SU-DHL-6 (cell line): Measurements from ENCODE around the gene OR5A2.

Experiments used
- CTCF ChIP-seq: fragments of 200-600 bp; sonication (generic); IDR thresholded peaks from one replicate; pipeline ENCODE4 v1.5.1; 2017; ENCODE audit warnings: antibody characterized with exemption, mild to moderate bottlenecking, low read length, moderate library complexity; ENCODE audit not compliant: insufficient read depth, poor library complexity, severe bottlenecking
- EZH2phosphoT487 ChIP-seq: fragments of 200-600 bp; sonication (generic), shearing (Covaris generic); conservative IDR thresholded peaks from 2 replicates; pipeline ENCODE4 v1.6.1; 2018; ENCODE audit warnings: mild to moderate bottlenecking, antibody characterized with exemption, low read length, moderate library complexity, mixed read lengths

- no peak for TF ChIP-seq EZH2phosphoT487
- TF ChIP-seq CTCF = no peak
These were observed 8.1 kb downstream of the OR5A2 start for GRCh38 chr11:59418156-59418555.
